HepG2 (cell line): ENCODE measurements around the gene CPNE5. TPM values are rescaled to one million over a fixed set of nuclear protein-coding genes. Genes with fewer than 3 reads are reported as not detected.

Experiments
- AHR ChIP-seq: IDR thresholded peaks from 2 replicates; pipeline ENCODE4 v1.6.1; 2018; ENCODE audit warnings: missing genetic modification reagents, missing compliant biosample characterization
- ATAD3A ChIP-seq: sonication (generic); formaldehyde crosslinking; IDR thresholded peaks from 2 replicates; pipeline ENCODE4 v1.4.0; 2020; ENCODE audit warnings: missing genetic modification reagents
- BATF2 ChIP-seq: sonication (generic); formaldehyde crosslinking; IDR thresholded peaks from 2 replicates; pipeline ENCODE4 v1.8.0; 2022; ENCODE audit warnings: mild to moderate bottlenecking, missing genetic modification reagents, moderate library complexity
- DZIP1 ChIP-seq: sonication (generic); formaldehyde crosslinking; IDR thresholded peaks from 2 replicates; pipeline ENCODE4 v1.5.0; 2020; ENCODE audit warnings: mild to moderate bottlenecking, missing genetic modification reagents
- ERF ChIP-seq: IDR thresholded peaks from 2 replicates; pipeline ENCODE4 v1.6.1; 2018; ENCODE audit warnings: missing biosample characterization, missing genetic modification reagents
- FOSL2 ChIP-seq: sonication (generic); formaldehyde crosslinking; IDR thresholded peaks from 2 replicates; pipeline ENCODE4 v1.4.0; 2020; ENCODE audit warnings: missing genetic modification reagents
- MTERF4 ChIP-seq: sonication (generic); formaldehyde crosslinking; IDR thresholded peaks from 2 replicates; pipeline ENCODE4 v1.8.0; 2023; ENCODE audit warnings: mild to moderate bottlenecking, missing genetic modification reagents
- MTF1 ChIP-seq: sonication (generic); formaldehyde crosslinking; IDR thresholded peaks from 2 replicates; pipeline ENCODE4 v1.5.0; 2020; ENCODE audit warnings: missing genetic modification reagents
- NR2F2 ChIP-seq: IDR thresholded peaks from 2 replicates; pipeline ENCODE4 v1.6.1; 2012; ENCODE audit warnings: low read depth, inconsistent platforms, borderline replicate concordance
- PCBP1 ChIP-seq: fragments of 200-400 bp; formaldehyde crosslinking; IDR thresholded peaks from 2 replicates; pipeline ENCODE4 v1.6.1; 2017; ENCODE audit warnings: mild to moderate bottlenecking, low read depth, low read length, borderline replicate concordance
- SMAD3 ChIP-seq: sonication (generic); formaldehyde crosslinking; IDR thresholded peaks from 2 replicates; pipeline ENCODE4 v1.4.0; 2020; ENCODE audit warnings: missing genetic modification reagents
- ZNF382 ChIP-seq: sonication (generic); formaldehyde crosslinking; IDR thresholded peaks from 2 replicates; pipeline ENCODE4 v1.5.0; 2020; ENCODE audit warnings: missing genetic modification reagents, mild to moderate bottlenecking, borderline replicate concordance
- ZNF501 ChIP-seq: sonication (generic); formaldehyde crosslinking; IDR thresholded peaks from 2 replicates; pipeline ENCODE4 v1.5.1; 2020; ENCODE audit warnings: mild to moderate bottlenecking, moderate library complexity, missing genetic modification reagents
- ZNF607 ChIP-seq: sonication (generic); formaldehyde crosslinking; IDR thresholded peaks from 2 replicates; pipeline ENCODE4 v1.5.1; 2020; ENCODE audit warnings: missing genetic modification reagents, mild to moderate bottlenecking, borderline replicate concordance
- ZNF768 ChIP-seq: sonication (generic); formaldehyde crosslinking; IDR thresholded peaks from 2 replicates; pipeline ENCODE4 v1.4.0; 2020; ENCODE audit warnings: missing genetic modification reagents
- polyA plus RNA-seq, 8 experiments: library from polyadenylated mRNA; depleted of rRNA in 3 of 8; stranded (reverse) in 7 of 8; unstranded in 1 of 8; fragments of >200 nt; fragmentation: Illumina TruSeq in 4 of 8; extraction: Trizol in 4 of 8; gene quantifications; 2 replicates each; pipeline versions ENCODE4 v1.2.1 to v1.2.3, GENCODE V29; 2011 to 2016; ENCODE audit warnings: low read depth in 4 of 8, missing spikeins in 1 of 8, mixed read lengths in 1 of 8; ENCODE audit not compliant: insufficient read depth in 1 of 8
- total RNA-seq, 5 experiments: library from RNA; depleted of rRNA; stranded (reverse); fragments of >200 nt; fragmentation: Illumina TruSeq; extraction: Trizol; gene quantifications; 2 replicates each; pipeline ENCODE4 v1.2.3, GENCODE V29; 2016; ENCODE audit warnings: low read depth in 1 of 5
- TF ChIP-seq, protein P1 (sequence below): sonication (generic); formaldehyde crosslinking; IDR thresholded peaks from 2 replicates; pipeline ENCODE4 v1.5.0; 2020; ENCODE audit warnings: mild to moderate bottlenecking, missing genetic modification reagents, borderline replicate concordance
- TF ChIP-seq, protein P2 (sequence below): sonication (generic); formaldehyde crosslinking; IDR thresholded peaks from 2 replicates; pipeline ENCODE4 v1.5.0; 2020; ENCODE audit warnings: missing genetic modification reagents, mild to moderate bottlenecking, borderline replicate concordance

The CPNE5 gene
- total and polyA plus RNA-seq, 2 of the 13 experiments (the other 11 are each of a cell fraction or from before 2014, with no cell fraction given): 0.16 TPM; not detected in 1

DNA sequence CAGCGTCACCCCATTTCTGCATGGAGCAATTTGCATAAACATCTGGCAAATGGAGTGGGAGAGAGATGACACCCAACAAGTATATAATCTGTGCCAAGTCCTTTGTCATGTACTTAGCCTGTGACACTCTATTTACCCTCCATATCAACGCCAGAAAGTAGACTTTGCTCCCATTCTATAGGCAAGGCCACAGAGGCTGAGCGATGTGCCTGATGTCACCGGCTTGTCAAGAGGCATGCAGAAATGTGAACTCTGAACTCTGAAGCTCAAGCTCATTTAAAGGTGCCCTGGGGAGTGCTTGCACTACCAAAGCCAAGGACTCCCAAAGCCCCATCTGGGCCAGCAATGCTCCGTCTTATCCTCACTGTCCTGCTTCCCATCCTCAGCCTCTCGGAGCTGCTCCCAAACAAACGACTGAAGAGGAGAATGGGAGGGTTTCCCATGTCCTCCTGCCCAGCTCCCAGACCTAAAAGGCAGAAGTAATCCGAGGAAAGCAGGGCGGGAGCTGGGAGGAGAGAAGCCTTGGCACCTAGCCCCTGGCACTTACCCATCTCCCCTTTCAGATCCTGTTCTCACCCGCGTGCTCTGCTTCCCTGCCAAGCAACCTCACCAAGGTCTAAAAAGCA lies 9.2 kb downstream of the CPNE5 start (continued):
- TF ChIP-seq, protein P1, sequence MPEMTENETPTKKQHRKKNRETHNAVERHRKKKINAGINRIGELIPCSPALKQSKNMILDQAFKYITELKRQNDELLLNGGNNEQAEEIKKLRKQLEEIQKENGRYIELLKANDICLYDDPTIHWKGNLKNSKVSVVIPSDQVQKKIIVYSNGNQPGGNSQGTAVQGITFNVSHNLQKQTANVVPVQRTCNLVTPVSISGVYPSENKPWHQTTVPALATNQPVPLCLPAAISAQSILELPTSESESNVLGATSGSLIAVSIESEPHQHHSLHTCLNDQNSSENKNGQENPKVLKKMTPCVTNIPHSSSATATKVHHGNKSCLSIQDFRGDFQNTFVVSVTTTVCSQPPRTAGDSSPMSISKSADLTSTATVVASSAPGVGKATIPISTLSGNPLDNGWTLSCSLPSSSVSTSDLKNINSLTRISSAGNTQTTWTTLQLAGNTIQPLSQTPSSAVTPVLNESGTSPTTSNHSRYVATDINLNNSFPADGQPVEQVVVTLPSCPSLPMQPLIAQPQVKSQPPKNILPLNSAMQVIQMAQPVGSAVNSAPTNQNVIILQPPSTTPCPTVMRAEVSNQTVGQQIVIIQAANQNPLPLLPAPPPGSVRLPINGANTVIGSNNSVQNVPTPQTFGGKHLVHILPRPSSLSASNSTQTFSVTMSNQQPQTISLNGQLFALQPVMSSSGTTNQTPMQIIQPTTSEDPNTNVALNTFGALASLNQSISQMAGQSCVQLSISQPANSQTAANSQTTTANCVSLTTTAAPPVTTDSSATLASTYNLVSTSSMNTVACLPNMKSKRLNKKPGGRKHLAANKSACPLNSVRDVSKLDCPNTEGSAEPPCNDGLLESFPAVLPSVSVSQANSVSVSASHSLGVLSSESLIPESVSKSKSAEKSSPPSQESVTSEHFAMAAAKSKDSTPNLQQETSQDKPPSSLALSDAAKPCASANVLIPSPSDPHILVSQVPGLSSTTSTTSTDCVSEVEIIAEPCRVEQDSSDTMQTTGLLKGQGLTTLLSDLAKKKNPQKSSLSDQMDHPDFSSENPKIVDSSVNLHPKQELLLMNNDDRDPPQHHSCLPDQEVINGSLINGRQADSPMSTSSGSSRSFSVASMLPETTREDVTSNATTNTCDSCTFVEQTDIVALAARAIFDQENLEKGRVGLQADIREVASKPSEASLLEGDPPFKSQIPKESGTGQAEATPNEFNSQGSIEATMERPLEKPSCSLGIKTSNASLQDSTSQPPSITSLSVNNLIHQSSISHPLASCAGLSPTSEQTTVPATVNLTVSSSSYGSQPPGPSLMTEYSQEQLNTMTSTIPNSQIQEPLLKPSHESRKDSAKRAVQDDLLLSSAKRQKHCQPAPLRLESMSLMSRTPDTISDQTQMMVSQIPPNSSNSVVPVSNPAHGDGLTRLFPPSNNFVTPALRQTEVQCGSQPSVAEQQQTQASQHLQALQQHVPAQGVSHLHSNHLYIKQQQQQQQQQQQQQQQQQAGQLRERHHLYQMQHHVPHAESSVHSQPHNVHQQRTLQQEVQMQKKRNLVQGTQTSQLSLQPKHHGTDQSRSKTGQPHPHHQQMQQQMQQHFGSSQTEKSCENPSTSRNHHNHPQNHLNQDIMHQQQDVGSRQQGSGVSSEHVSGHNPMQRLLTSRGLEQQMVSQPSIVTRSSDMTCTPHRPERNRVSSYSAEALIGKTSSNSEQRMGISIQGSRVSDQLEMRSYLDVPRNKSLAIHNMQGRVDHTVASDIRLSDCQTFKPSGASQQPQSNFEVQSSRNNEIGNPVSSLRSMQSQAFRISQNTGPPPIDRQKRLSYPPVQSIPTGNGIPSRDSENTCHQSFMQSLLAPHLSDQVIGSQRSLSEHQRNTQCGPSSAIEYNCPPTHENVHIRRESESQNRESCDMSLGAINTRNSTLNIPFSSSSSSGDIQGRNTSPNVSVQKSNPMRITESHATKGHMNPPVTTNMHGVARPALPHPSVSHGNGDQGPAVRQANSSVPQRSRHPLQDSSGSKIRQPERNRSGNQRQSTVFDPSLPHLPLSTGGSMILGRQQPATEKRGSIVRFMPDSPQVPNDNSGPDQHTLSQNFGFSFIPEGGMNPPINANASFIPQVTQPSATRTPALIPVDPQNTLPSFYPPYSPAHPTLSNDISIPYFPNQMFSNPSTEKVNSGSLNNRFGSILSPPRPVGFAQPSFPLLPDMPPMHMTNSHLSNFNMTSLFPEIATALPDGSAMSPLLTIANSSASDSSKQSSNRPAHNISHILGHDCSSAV (CRISPR knock-in tag): no peak
- TF ChIP-seq ZNF501 (peak; percentile 53; the same call in 1 of the 2 replicates), NR2F2 (0 out of 2 replicates have a peak, but pooled peaks have one; percentile 50), BATF2 (CRISPR knock-in tag) (no peak), ZNF607 (CRISPR knock-in tag) (no peak), FOSL2 (CRISPR knock-in tag) (peak; percentile 83), ZNF768 (CRISPR knock-in tag) (0 out of 2 replicates have a peak, but pooled peaks have one; percentile 25), MTF1 (no peak), ERF (CRISPR knock-in tag) (peak; percentile 91), ZNF382 (CRISPR knock-in tag) (no peak), DZIP1 (CRISPR knock-in tag) (no peak), AHR (CRISPR knock-in tag) (no peak), PCBP1 (no peak), ATAD3A (CRISPR knock-in tag) (no peak), SMAD3 (CRISPR knock-in tag) (peak; percentile 53; the same call in 1 of the 2 replicates), MTERF4 (CRISPR knock-in tag) (no peak)
- TF ChIP-seq, protein P2, sequence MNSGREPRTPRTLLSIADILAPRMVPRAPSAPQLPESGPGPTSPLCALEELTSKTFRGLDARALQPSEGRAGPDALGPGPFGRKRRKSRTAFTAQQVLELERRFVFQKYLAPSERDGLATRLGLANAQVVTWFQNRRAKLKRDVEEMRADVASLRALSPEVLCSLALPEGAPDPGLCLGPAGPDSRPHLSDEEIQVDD (CRISPR knock-in tag): no peak
